CD8-positive, alpha-beta memory T cell (primary cell): ENCODE results near the gene ADAMTS2. TPM values are rescaled to one million over a fixed set of nuclear protein-coding genes. Genes with fewer than 3 reads are reported as not detected.

ENCODE experiments used
- CTCF ChIA-PET: fragments of 350-600 bp; sonication (Branson Sonifier 250); formaldehyde crosslinking; loops from one replicate; lab custom pipeline; 2021; ENCODE audit warnings: antibody characterized with exemption; lab: Charles Lee
- POLR2A ChIA-PET: fragments of 350-600 bp; sonication (Branson Sonifier 250); formaldehyde crosslinking; loops from one replicate; lab custom pipeline; 2021; ENCODE audit warnings: antibody characterized with exemption; lab: Charles Lee
- DNase-seq, 5 donors: peaks; one replicate each; pipeline versions ENCODE4 v3.0.0 to v3.0.0-alpha.2; 2020 to 2022; ENCODE audit warnings: mixed read lengths in 1 of 5
- H3K27ac ChIP-seq: one replicate; pipeline ENCODE4 v1.7.0; 2013; ENCODE audit warnings: low read depth, mild to moderate bottlenecking, low read length, moderate library complexity
- H3K27me3 ChIP-seq: 2 replicates; pipeline ENCODE4 v1.7.0; 2013; ENCODE audit warnings: low read length, mild to moderate bottlenecking; ENCODE audit not compliant: insufficient read depth, poor library complexity, severe bottlenecking
- H3K36me3 ChIP-seq: 2 replicates; pipeline ENCODE4 v1.7.0; 2013; ENCODE audit warnings: mild to moderate bottlenecking, low read length, moderate library complexity; ENCODE audit not compliant: insufficient read depth
- H3K4me1 ChIP-seq: 2 replicates; pipeline ENCODE4 v1.7.0; 2013; ENCODE audit warnings: mild to moderate bottlenecking, low read length, moderate library complexity; ENCODE audit not compliant: insufficient read depth
- H3K4me3 ChIP-seq: 2 replicates; pipeline ENCODE4 v1.7.0; 2013; ENCODE audit warnings: mild to moderate bottlenecking, low read length
- H3K9me3 ChIP-seq: 2 replicates; pipeline ENCODE4 v1.7.0; 2013; ENCODE audit warnings: mild to moderate bottlenecking, low read length
- H3K27ac Mint-ChIP-seq, 8 donors: one replicate each; pipeline ENCODE4 v1.8.0; 2020 to 2021; ENCODE audit warnings: mixed read lengths in 8 of 8, mild to moderate bottlenecking in 6 of 8, inconsistent platforms in 3 of 8, moderate library complexity in 3 of 8
- H3K27me3 Mint-ChIP-seq, 2 donors: one replicate each; pipeline ENCODE4 v1.8.0; 2020 to 2021; ENCODE audit warnings: mixed read lengths in 2 of 2, mild to moderate bottlenecking in 1 of 2, moderate library complexity in 1 of 2
- H3K36me3 Mint-ChIP-seq, 3 donors: one replicate each; pipeline ENCODE4 v1.8.0; 2020 to 2021; ENCODE audit warnings: mixed read lengths in 3 of 3, inconsistent platforms in 1 of 3, mild to moderate bottlenecking in 1 of 3
- H3K4me1 Mint-ChIP-seq, 3 donors: one replicate each; pipeline ENCODE4 v1.8.0; 2020 to 2021; ENCODE audit warnings: mixed read lengths in 3 of 3, inconsistent platforms in 1 of 3, mild to moderate bottlenecking in 1 of 3
- H3K4me3 Mint-ChIP-seq, 7 donors: one replicate each; pipeline ENCODE4 v1.8.0; 2020 to 2021; ENCODE audit warnings: mixed read lengths in 7 of 7, mild to moderate bottlenecking in 6 of 7, moderate library complexity in 4 of 7, inconsistent platforms in 2 of 7
- H3K9me3 Mint-ChIP-seq, 5 donors: one replicate each; pipeline ENCODE4 v1.8.0; 2020 to 2022; ENCODE audit warnings: mixed read lengths in 5 of 5, mild to moderate bottlenecking in 3 of 5, moderate library complexity in 2 of 5, inconsistent platforms in 1 of 5
- polyA plus RNA-seq: library from polyadenylated mRNA; unstranded; fragments of 300-500 nt; fragmentation: Illumina TruSeq; gene quantifications from one replicate; pipeline ENCODE4 v1.2.3, GENCODE V29; 2021
- total RNA-seq, 2 experiments: library from RNA; stranded (reverse); gene quantifications; one replicate each; pipeline ENCODE4 v1.2.3, GENCODE V29; 2021

ADAMTS2 gene
- total and polyA plus RNA-seq, 3 experiments from 2014 or later, result not detected

- Mint-ChIP-seq H3K27ac (no peak overlapping the region), H3K4me1 (no peaks in the 10 kb centered on the region), H3K4me3 (no peak overlapping the region), H3K36me3 (no peaks in the 10 kb centered on the region), H3K27me3 (peaks cover 0 to 4% of the 10 kb centered on the region in 2 donors), H3K9me3 (no peaks in the 10 kb centered on the region)
- no peak overlapping the region for H3K27ac ChIP-seq
- no peaks in the 10 kb centered on the region for H3K27me3 ChIP-seq
- H3K36me3 ChIP-seq, result no peaks in the 10 kb centered on the region
- no peak for DNase-seq
- ChIA-PET CTCF (no interaction called here), POLR2A (no interaction called here)
- H3K9me3 ChIP-seq, result no peaks in the 10 kb centered on the region
- no peaks in the 10 kb centered on the region for H3K4me1 ChIP-seq
- no peak overlapping the region for H3K4me3 ChIP-seq
These were observed 192.9 kb downstream of the ADAMTS2 start for GRCh38 chr5:179152144-179152895.

GRCh38 chr5:179151286-179152118, 193.8 kb downstream of the ADAMTS2 start:
- H3K36me3 Mint-ChIP-seq, result no peaks in the 10 kb centered on the region
- H3K27me3 ChIP-seq, result no peaks in the 10 kb centered on the region
- DNase-seq, result no peak
- H3K27me3 Mint-ChIP-seq, result peaks cover 0 to 4% of the 10 kb centered on the region in 2 donors
- H3K4me3 Mint-ChIP-seq, result no peak overlapping the region
- H3K9me3 Mint-ChIP-seq, result no peaks in the 10 kb centered on the region
- H3K36me3 ChIP-seq, result no peaks in the 10 kb centered on the region
- H3K4me1 Mint-ChIP-seq, result peaks cover under 1 to 2% (median under 1%) of the 10 kb centered on the region in 3 donors
- no peaks in the 10 kb centered on the region for H3K9me3 ChIP-seq
- POLR2A ChIA-PET, result no interaction called here
- H3K4me1 ChIP-seq, result no peaks in the 10 kb centered on the region
- no peak overlapping the region for H3K27ac Mint-ChIP-seq
- CTCF ChIA-PET, result no interaction called here
- no peak overlapping the region for H3K4me3 ChIP-seq
- H3K27ac ChIP-seq, result no peak overlapping the region

GRCh38 chr5:179150011-179150410, 195.2 kb downstream of the ADAMTS2 start:
- Mint-ChIP-seq H3K36me3 (no peaks in the 10 kb centered on the region), H3K9me3 (peaks cover 0 to 3% (median 0%) of the 10 kb centered on the region in 5 donors), H3K27me3 (peaks cover 0 to 4% of the 10 kb centered on the region in 2 donors), H3K27ac (no peak overlapping the region), H3K4me1 (peaks cover 3 to 6% (median 4%) of the 10 kb centered on the region in 3 donors), H3K4me3 (no peak overlapping the region)
- CTCF ChIA-PET, result no interaction called here
- no peak for DNase-seq
- H3K27me3 ChIP-seq, result no peaks in the 10 kb centered on the region
- H3K4me3 ChIP-seq, result no peak overlapping the region
- no peaks in the 10 kb centered on the region for H3K4me1 ChIP-seq
- H3K27ac ChIP-seq, result no peak overlapping the region
- H3K9me3 ChIP-seq, result no peaks in the 10 kb centered on the region
- POLR2A ChIA-PET, result no interaction called here
- H3K36me3 ChIP-seq, result no peaks in the 10 kb centered on the region

GRCh38 chr5:179149278-179149677, 196.0 kb downstream of the ADAMTS2 start:
- Histone ChIP-seq H3K4me3 (no peak overlapping the region), H3K36me3 (no peaks in the 10 kb centered on the region), H3K27ac (no peak overlapping the region), H3K4me1 (no peaks in the 10 kb centered on the region), H3K27me3 (no peaks in the 10 kb centered on the region), H3K9me3 (no peaks in the 10 kb centered on the region)
- Mint-ChIP-seq H3K4me3 (no peak overlapping the region), H3K36me3 (no peaks in the 10 kb centered on the region), H3K9me3 (peaks cover 0 to 3% (median 0%) of the 10 kb centered on the region in 5 donors), H3K27me3 (peaks cover 0 to 4% of the 10 kb centered on the region in 2 donors), H3K27ac (no peak overlapping the region), H3K4me1 (peaks cover 3 to 6% (median 4%) of the 10 kb centered on the region in 3 donors)
- ChIA-PET POLR2A (no interaction called here), CTCF (no interaction called here)
- no peak for DNase-seq

GRCh38 chr5:179148703-179149170, 196.5 kb downstream of the ADAMTS2 start:
- POLR2A ChIA-PET, result no interaction called here
- H3K36me3 ChIP-seq, result no peaks in the 10 kb centered on the region

GRCh38 chr5:179147991-179148702, 197.1 kb downstream of the ADAMTS2 start:
- DNase-seq, result no peak
- Mint-ChIP-seq H3K4me3 (no peak overlapping the region), H3K36me3 (no peaks in the 10 kb centered on the region), H3K27me3 (peaks cover 0 to 4% of the 10 kb centered on the region in 2 donors), H3K27ac (no peak overlapping the region), H3K4me1 (peaks cover 3 to 6% (median 4%) of the 10 kb centered on the region in 3 donors), H3K9me3 (peaks cover 0 to 3% (median 0%) of the 10 kb centered on the region in 5 donors)
- H3K36me3 ChIP-seq, result no peaks in the 10 kb centered on the region
- H3K9me3 ChIP-seq, result no peaks in the 10 kb centered on the region
- H3K27me3 ChIP-seq, result no peaks in the 10 kb centered on the region
- no peaks in the 10 kb centered on the region for H3K4me1 ChIP-seq
- no peak overlapping the region for H3K27ac ChIP-seq
- no peak overlapping the region for H3K4me3 ChIP-seq
- ChIA-PET CTCF (no interaction called here), POLR2A (no interaction called here)

More at GRCh38 chr5:179148703-179149170, 196.5 kb downstream of the ADAMTS2 start:
- no peak overlapping the region for H3K4me3 Mint-ChIP-seq
- DNase-seq, result no peak
- Histone ChIP-seq H3K27me3 (no peaks in the 10 kb centered on the region), H3K9me3 (no peaks in the 10 kb centered on the region), H3K4me1 (no peaks in the 10 kb centered on the region), H3K4me3 (no peak overlapping the region), H3K27ac (no peak overlapping the region)
- no peak overlapping the region for H3K27ac Mint-ChIP-seq
- peaks cover 3 to 6% (median 4%) of the 10 kb centered on the region in 3 donors for H3K4me1 Mint-ChIP-seq
- H3K36me3 Mint-ChIP-seq, result no peaks in the 10 kb centered on the region
- peaks cover 0 to 4% of the 10 kb centered on the region in 2 donors for H3K27me3 Mint-ChIP-seq
- H3K9me3 Mint-ChIP-seq, result peaks cover 0 to 3% (median 0%) of the 10 kb centered on the region in 5 donors
- CTCF ChIA-PET, result no interaction called here

- Histone ChIP-seq H3K27ac (no peak overlapping the region), H3K36me3 (no peaks in the 10 kb centered on the region), H3K27me3 (no peaks in the 10 kb centered on the region), H3K4me3 (no peak overlapping the region), H3K4me1 (no peaks in the 10 kb centered on the region), H3K9me3 (no peaks in the 10 kb centered on the region)
- CTCF ChIA-PET, result no interaction called here
- H3K27ac Mint-ChIP-seq, result peak overlapping the region in 1 of 8 donors; percentile 15
- peak in 1 of 5 donors; percentile 20 for DNase-seq
- peaks cover 3 to 14% (median 10%) of the 10 kb centered on the region in 3 donors for H3K4me1 Mint-ChIP-seq
- peaks cover 0 to 3% (median 0%) of the 10 kb centered on the region in 5 donors for H3K9me3 Mint-ChIP-seq
- H3K4me3 Mint-ChIP-seq, result no peak overlapping the region
- peaks cover 0 to 7% of the 10 kb centered on the region in 2 donors for H3K27me3 Mint-ChIP-seq
- POLR2A ChIA-PET, result no interaction called here
- H3K36me3 Mint-ChIP-seq, result no peaks in the 10 kb centered on the region
These were observed 199.0 kb downstream of the ADAMTS2 start for GRCh38 chr5:179146277-179146676.
